Measurements from ENCODE around the gene RAD54L.

RAD54L gene

DNA sequence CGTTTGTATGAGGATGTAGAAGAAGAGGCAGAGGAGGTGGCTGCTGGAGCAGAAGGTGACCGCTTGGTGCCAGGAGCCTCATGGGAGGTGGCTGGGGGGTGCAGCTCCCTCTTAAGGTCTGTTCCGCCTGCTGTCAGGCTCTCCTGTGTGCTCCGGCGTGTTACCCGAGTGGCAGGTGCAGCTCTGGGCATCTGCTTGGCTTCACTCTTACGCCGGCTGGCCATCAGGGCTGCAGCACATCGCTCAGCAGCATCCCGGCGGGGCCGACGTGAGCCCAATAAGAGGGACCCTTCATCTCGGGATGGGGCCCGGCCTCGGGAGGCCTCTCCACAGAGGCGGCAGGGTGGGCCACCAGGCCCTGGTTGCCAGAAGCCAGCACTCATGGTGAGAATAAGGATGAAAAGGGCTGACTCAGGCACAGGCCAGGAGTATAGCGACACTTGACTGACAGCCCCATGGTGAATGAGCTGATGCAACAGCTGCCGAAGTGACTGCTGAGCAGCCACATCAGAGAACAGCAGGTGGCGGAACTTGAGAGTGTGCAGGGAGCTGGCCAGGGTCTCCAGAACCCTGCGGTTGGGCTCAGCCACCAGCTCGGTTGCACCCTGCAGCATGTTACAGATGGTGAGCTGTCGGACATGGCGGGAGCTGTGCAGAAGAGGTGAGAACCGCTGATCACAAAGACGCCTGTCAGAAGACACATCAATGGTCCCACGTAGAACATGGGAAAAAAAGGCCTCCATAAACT is 38.3 kb downstream of the RAD54L start:
- Histone ChIP-seq H3K4me1 (peaks cover 0 to 30% (median 5%) of the 10 kb centered on the region in 10 experiments; a peak in 10 of 20 replicates), H4K20me1 (peaks cover 3 to 91% (median 52%) of the 10 kb centered on the region in 11 experiments; a peak in 20 of 22 replicates), H3K27ac (no peak overlapping the region), H3K9ac (no peak overlapping the region; a peak in 1 of 22 replicates), H3K36me3 (peaks cover 60 to 100% (median 95%) of the 10 kb centered on the region in 11 experiments), H3K9me3 (replicated peaks in 1 of 11) (no peaks in the 10 kb centered on the region), H3K4me3 (no peak overlapping the region), H3K27me3 (no peaks in the 10 kb centered on the region), H3K4me2 (no peak overlapping the region)
- no peak for TF ChIP-seq Cebpa-rat (IDR thresholded peaks at IDR 0.05)

DNA sequence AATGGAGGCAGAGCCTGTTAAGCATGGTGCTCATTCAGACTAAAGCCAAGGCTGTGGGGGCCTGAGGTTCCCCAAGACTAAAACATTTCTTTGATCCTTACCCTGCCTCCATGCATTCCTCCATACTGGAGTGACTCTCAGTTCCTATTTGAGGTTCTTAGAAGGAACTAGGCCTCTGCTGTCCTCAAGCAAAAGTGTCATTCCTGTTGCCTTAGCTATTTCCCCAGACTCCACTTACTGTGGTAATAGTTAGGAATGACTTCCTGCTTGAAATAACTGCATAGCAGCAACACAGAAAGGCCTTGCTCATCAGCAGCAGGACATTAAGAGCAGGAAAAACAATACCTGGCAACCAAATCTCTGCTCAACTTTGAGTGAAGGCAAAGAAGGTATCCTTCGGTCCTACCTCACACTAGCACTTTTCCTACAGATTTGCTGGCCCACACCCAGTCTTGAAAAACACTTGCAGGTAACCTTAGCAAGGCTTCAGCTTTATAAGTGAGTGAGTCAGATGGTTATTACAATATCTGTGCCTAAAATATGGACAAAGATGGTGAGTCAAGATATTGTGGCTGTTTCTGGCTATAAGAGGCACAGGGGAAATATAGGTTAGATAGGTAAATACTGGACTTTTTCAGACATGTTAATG is 41.0 kb downstream of the RAD54L start:
- Histone ChIP-seq H3K9ac (peak overlapping the region in 2 of 11 experiments; percentile 10 to 43; a peak in 1 of 22 replicates), H3K27me3 (no peaks in the 10 kb centered on the region), H4K20me1 (peaks cover 0 to 79% (median 37%) of the 10 kb centered on the region in 11 experiments; a peak in 20 of 22 replicates), H3K27ac (peak overlapping the region in 3 of 11 experiments; percentile 12 to 36 (median 22); a peak in 5 of 22 replicates), H3K36me3 (peaks cover 55 to 100% (median 90%) of the 10 kb centered on the region in 11 experiments), H3K4me2 (peak overlapping the region in 5 of 11 experiments; percentile 1 to 67 (median 24); a peak in 8 of 22 replicates), H3K9me3 (replicated peaks in 1 of 11) (no peaks in the 10 kb centered on the region), H3K4me1 (peaks cover 0 to 30% (median 4%) of the 10 kb centered on the region in 10 experiments; a peak in 9 of 20 replicates), H3K4me3 (no peak overlapping the region)
- no peak for TF ChIP-seq Cebpa-rat (IDR thresholded peaks at IDR 0.05)

DNA sequence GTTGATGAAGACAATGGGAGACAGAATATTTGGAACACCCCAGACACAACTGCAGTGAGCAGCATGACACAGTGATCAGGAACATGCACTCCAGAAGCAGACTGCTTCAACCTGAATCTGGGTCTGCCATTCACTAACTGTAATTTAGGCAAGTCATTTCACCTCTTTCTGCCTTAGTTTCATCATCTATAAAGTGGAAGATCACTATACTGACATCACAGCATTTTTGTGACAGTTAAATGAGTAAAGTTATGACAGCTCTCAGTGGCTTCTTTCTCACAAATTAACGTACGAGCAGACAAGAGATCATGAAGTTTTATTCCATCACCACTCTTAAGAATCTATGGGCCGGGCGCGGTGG is 41.6 kb downstream of the RAD54L start:
- Histone ChIP-seq H3K27me3 (no peaks in the 10 kb centered on the region), H3K4me1 (peaks cover 0 to 30% (median 4%) of the 10 kb centered on the region in 10 experiments; a peak in 9 of 20 replicates), H3K4me3 (no peak overlapping the region), H3K9me3 (replicated peaks in 1 of 11) (no peaks in the 10 kb centered on the region), H3K27ac (peak overlapping the region in 2 of 11 experiments; percentile 22 to 36; a peak in 5 of 22 replicates), H3K36me3 (peaks cover 56 to 100% (median 90%) of the 10 kb centered on the region in 11 experiments), H3K9ac (peak overlapping the region in 1 of 11 experiments; percentile 43; a peak in 1 of 22 replicates), H3K4me2 (peak overlapping the region in 3 of 11 experiments; percentile 24 to 67 (median 64); a peak in 7 of 22 replicates), H4K20me1 (peaks cover 0 to 79% (median 36%) of the 10 kb centered on the region in 11 experiments; a peak in 20 of 22 replicates)
- TF ChIP-seq Cebpa-rat (IDR thresholded peaks at IDR 0.05), result no peak

DNA sequence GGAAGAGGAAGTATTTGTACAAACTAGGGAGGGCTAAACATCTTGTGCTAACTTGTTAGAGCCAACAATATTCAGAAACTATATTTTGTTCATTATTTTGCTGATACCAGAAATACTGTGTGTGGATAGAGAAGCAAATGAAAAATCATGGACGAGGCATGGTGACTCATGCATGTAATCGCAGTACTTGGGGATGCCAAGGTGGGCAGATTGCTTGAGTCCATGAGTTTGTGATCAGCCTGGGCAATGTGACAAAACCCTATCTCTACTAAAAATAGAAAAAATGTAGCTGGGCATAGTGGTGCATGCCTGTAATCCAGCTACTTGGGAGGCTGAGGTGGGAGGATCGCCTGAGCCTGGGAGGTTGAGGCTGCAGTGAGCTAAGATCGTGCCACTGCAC is 42.4 kb downstream of the RAD54L start:
- Histone ChIP-seq H3K9ac (no peak overlapping the region), H3K9me3 (replicated peaks in 1 of 11) (no peaks in the 10 kb centered on the region), H3K4me3 (no peak overlapping the region), H3K4me2 (peak overlapping the region in 1 of 11 experiments; percentile 64; a peak in 1 of 22 replicates), H3K27me3 (no peaks in the 10 kb centered on the region), H3K27ac (no peak overlapping the region), H4K20me1 (peaks cover 0 to 79% (median 28%) of the 10 kb centered on the region in 11 experiments; a peak in 20 of 22 replicates), H3K36me3 (peaks cover 55 to 100% (median 90%) of the 10 kb centered on the region in 11 experiments), H3K4me1 (peaks cover 0 to 30% (median 4%) of the 10 kb centered on the region in 10 experiments; a peak in 9 of 20 replicates)
- TF ChIP-seq Cebpa-rat (IDR thresholded peaks at IDR 0.05), result no peak

DNA sequence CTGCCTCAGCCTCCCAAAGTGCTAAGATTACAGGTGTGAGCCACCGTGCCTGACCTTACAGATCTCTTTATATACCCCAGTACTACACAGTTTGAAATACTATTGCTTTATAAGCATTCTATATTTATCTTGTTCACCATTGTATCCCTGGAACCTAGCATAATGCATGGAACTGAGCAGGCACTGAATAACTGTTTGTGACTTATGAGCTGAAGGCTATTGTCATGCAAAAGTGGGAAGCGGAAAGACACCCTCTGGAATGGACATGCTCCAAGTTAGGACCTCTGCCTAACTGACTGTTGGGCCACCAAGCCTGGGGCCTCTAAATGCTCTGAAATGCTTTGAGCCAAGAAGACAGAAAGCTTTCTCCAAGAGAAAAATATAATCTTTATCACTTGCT is 47.7 kb downstream of the RAD54L start:
- peaks cover 6 to 76% (median 37%) of the 10 kb centered on the region in 11 experiments; a peak in 19 of 22 replicates for H4K20me1 ChIP-seq
- no peak for TF ChIP-seq Cebpa-rat (IDR thresholded peaks at IDR 0.05)
- H3K9ac ChIP-seq, result no peak overlapping the region
- no peak overlapping the region for H3K4me2 ChIP-seq
- no peaks in the 10 kb centered on the region for H3K27me3 ChIP-seq
- no peak overlapping the region for H3K27ac ChIP-seq
- H3K4me1 ChIP-seq, result peaks cover 5 to 14% (median 7%) of the 10 kb centered on the region in 10 experiments
- H3K36me3 ChIP-seq, result peaks cover 72 to 100% (median 78%) of the 10 kb centered on the region in 11 experiments
- H3K4me3 ChIP-seq, result no peak overlapping the region
- no peaks in the 10 kb centered on the region for H3K9me3 ChIP-seq (replicated peaks in 1 of 11)

DNA sequence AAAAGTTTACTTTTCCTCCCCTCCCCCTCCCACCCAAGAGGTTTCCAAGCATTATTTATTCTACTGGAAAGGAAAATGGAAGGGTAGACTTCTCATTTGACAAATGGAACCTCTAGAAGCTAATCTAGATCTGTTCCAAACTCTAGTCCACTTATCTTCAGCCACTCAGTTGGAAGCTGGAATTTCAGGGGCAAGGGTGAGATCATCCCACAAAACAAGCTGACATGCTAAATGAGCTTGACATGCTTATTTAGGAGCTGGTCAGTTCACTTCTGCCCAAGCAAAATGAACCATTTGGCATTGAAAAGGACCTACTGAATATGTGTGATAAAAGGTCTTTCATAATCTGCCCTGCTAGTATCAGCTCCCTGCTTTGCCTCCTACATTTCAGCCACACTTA is 50.8 kb downstream of the RAD54L start:
- peaks cover 16 to 25% (median 18%) of the 10 kb centered on the region in 10 experiments for H3K4me1 ChIP-seq
- peaks cover 11 to 81% (median 52%) of the 10 kb centered on the region in 11 experiments; a peak in 19 of 22 replicates for H4K20me1 ChIP-seq
- H3K4me2 ChIP-seq, result no peak overlapping the region
- no peak overlapping the region for H3K9ac ChIP-seq
- no peak for TF ChIP-seq Cebpa-rat (IDR thresholded peaks at IDR 0.05)
- H3K9me3 ChIP-seq (replicated peaks in 1 of 11), result no peaks in the 10 kb centered on the region
- H3K27me3 ChIP-seq, result no peaks in the 10 kb centered on the region
- H3K36me3 ChIP-seq, result peaks cover 48 to 69% (median 55%) of the 10 kb centered on the region in 11 experiments
- H3K27ac ChIP-seq, result no peak overlapping the region
- H3K4me3 ChIP-seq, result no peak overlapping the region

DNA sequence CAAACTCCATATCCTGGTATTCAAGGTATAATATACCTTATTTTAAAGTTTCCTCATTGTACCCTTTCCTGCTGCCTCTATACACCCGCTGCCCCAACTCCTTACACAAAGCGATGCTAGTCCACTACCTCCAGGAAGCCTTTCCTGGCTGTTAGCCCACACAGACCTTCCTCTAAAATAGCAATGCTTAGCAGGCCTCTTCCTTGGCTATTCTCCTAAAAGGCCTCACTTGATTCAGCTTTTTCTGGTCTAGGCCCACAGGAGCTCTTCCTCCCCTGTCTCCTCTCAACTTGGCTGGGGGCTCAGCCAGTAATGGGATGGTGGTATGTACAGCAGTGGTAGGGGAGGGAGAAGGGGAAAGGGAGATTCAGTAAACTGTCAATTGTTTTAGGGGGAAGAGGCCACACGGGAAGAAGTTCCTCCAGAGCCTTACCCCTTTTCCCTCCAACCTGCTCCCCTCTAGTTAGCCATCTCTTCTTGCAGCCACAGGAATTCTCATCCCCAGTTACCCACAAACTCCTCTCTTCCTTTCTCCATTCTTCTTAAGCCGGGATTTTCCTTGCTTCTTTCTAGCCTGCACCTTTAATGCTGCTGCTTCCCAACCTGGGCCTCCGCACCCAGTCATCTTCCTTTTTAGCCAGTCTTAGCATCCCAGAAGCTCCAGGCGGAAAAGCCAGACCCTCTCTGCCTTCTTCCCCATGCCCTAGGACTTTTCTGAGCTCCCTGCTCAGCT is 53.3 kb downstream of the RAD54L start:
- H3K4me1 ChIP-seq, result peaks cover 30 to 41% (median 32%) of the 10 kb centered on the region in 10 experiments
- H4K20me1 ChIP-seq, result peaks cover 27 to 88% (median 63%) of the 10 kb centered on the region in 11 experiments; a peak in 21 of 22 replicates
- peak overlapping the region; percentile 78 to 99 (median 92) for H3K4me3 ChIP-seq
- H3K9ac ChIP-seq, result peak overlapping the region; percentile 97 to 100 (median 99)
- no peaks in the 10 kb centered on the region for H3K9me3 ChIP-seq (replicated peaks in 1 of 11)
- H3K27me3 ChIP-seq, result no peaks in the 10 kb centered on the region
- H3K36me3 ChIP-seq, result peaks cover 23 to 57% (median 36%) of the 10 kb centered on the region in 11 experiments
- TF ChIP-seq Cebpa-rat (IDR thresholded peaks at IDR 0.05), result no peak
- peak overlapping the region; percentile 93 to 100 (median 98) for H3K27ac ChIP-seq
- H3K4me2 ChIP-seq, result peak overlapping the region; percentile 90 to 100 (median 97)

DNA sequence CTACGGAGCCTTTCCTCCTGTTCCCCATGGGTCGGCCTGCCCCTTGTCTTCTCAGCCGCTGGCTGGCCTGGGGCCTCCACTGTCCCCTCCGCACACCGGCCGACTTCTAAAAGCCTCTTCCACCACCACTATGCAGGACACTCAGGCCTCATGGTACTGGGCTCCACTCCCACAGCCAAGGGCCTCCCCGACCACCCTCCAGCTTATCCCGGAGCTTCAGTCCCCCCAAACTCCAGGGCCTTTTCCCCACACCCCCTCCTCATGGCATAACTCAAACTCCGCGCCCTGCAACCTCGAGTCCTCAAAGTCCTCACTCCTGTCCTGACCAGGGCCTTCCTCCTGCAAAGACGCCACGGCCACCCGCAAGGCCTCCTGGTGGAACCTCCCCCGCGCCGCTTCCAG is 53.8 kb downstream of the RAD54L start:
- Histone ChIP-seq H3K9me3 (replicated peaks in 1 of 11) (no peaks in the 10 kb centered on the region), H3K27ac (peak overlapping the region; percentile 93 to 100 (median 98)), H3K9ac (peak overlapping the region; percentile 97 to 100 (median 99)), H3K4me1 (peaks cover 35 to 46% (median 38%) of the 10 kb centered on the region in 10 experiments), H3K4me3 (peak overlapping the region; percentile 78 to 99 (median 92)), H3K27me3 (no peaks in the 10 kb centered on the region), H4K20me1 (peaks cover 33 to 90% (median 69%) of the 10 kb centered on the region in 11 experiments; a peak in 21 of 22 replicates), H3K36me3 (peaks cover 18 to 57% (median 33%) of the 10 kb centered on the region in 11 experiments), H3K4me2 (peak overlapping the region; percentile 90 to 100 (median 97))
- no peak for TF ChIP-seq Cebpa-rat (IDR thresholded peaks at IDR 0.05)
